ENCODE measurements around the gene SMIM13. TPM values are rescaled to one million over a fixed set of nuclear protein-coding genes. Genes with fewer than 3 reads are reported as not detected.

Gene SMIM13
- total and polyA plus RNA-seq, 2 of the 4 experiments (the other 2 are of a cell fraction): 5.4 to 10.0 TPM

GRCh38 chr6:11093626-11094410, at the start of gene SMIM13 (continued):
- no peak for TF ChIP-seq RCOR1 (IDR thresholded peaks at IDR 0.05; ENCODE audit: insufficient replicate concordance, low read length)
- TF ChIP-seq MXI1 (IDR thresholded peaks at IDR 0.05; ENCODE audit: borderline replicate concordance, low read depth, low read length): peak; percentile 26; the same call in 1 of the 2 replicates
- TF ChIP-seq SMC3 (IDR thresholded peaks at IDR 0.05; ENCODE audit: low read depth, low read length): no peak
- peak; percentile 50; the same call in 1 of the 2 replicates for TF ChIP-seq MAZ (IDR thresholded peaks at IDR 0.05; ENCODE audit: borderline replicate concordance, low read depth, low read length)
